ENCODE data around the gene TEC. TPM values are rescaled to one million over a fixed set of nuclear protein-coding genes. Genes with fewer than 3 reads are reported as not detected.
A peak's percentile ranks its signal among the peaks of the same experiment; 100 is the strongest.

The TEC gene
- total RNA-seq, 1 donor from 2014 or later, result 0.35 TPM

GRCh38 chr4:48153791-48154550 is 115.7 kb downstream of the TEC start:
- no peaks in the 10 kb centered on the region for H3K27me3 Mint-ChIP-seq (ENCODE audit: low read depth)
- H3K4me3 Mint-ChIP-seq (ENCODE audit: unreplicated experiment), result no peak overlapping the region
- no peak for TF ChIP-seq CTCF (IDR thresholded peaks at IDR 0.05)
- H3K27ac Mint-ChIP-seq (ENCODE audit: unreplicated experiment), result no peak overlapping the region
- peaks cover 2% of the 10 kb centered on the region for H3K36me3 Mint-ChIP-seq (ENCODE audit: low read depth)
- peaks cover 16% of the 10 kb centered on the region for H3K9me3 Mint-ChIP-seq (ENCODE audit: low read depth)
- no peak for DNase-seq (ENCODE audit: low spot score)
- H3K4me1 Mint-ChIP-seq (ENCODE audit: low read depth), result peaks cover 11% of the 10 kb centered on the region

- Mint-ChIP-seq H3K4me3 (ENCODE audit: unreplicated experiment) (no peak overlapping the region), H3K4me1 (ENCODE audit: low read depth) (peaks cover 11% of the 10 kb centered on the region), H3K27me3 (ENCODE audit: low read depth) (no peaks in the 10 kb centered on the region), H3K27ac (ENCODE audit: unreplicated experiment) (no peak overlapping the region), H3K36me3 (ENCODE audit: low read depth) (peaks cover 2% of the 10 kb centered on the region), H3K9me3 (ENCODE audit: low read depth) (peaks cover 16% of the 10 kb centered on the region)
- no peak for DNase-seq (ENCODE audit: low spot score)
- TF ChIP-seq CTCF (IDR thresholded peaks at IDR 0.05), result no peak
These were observed 117.4 kb downstream of the TEC start for GRCh38 chr4:48152259-48152658.

- Mint-ChIP-seq H3K27ac (ENCODE audit: unreplicated experiment) (peak overlapping the region; percentile 32), H3K4me3 (ENCODE audit: unreplicated experiment) (no peak overlapping the region), H3K36me3 (ENCODE audit: low read depth) (peaks cover 2% of the 10 kb centered on the region), H3K4me1 (ENCODE audit: low read depth) (peaks cover 11% of the 10 kb centered on the region), H3K27me3 (ENCODE audit: low read depth) (peaks cover 12% of the 10 kb centered on the region), H3K9me3 (ENCODE audit: low read depth) (peaks cover 9% of the 10 kb centered on the region)
- no peak for TF ChIP-seq CTCF (IDR thresholded peaks at IDR 0.05)
- no peak for DNase-seq (ENCODE audit: low spot score)
These were observed 119.7 kb downstream of the TEC start for GRCh38 chr4:48149827-48150370.

- no peak for DNase-seq (ENCODE audit: low spot score)
- Mint-ChIP-seq H3K27me3 (ENCODE audit: low read depth) (peaks cover 26% of the 10 kb centered on the region), H3K4me1 (ENCODE audit: low read depth) (peaks cover 11% of the 10 kb centered on the region), H3K27ac (ENCODE audit: unreplicated experiment) (no peak overlapping the region), H3K9me3 (ENCODE audit: low read depth) (no peaks in the 10 kb centered on the region), H3K4me3 (ENCODE audit: unreplicated experiment) (no peak overlapping the region), H3K36me3 (ENCODE audit: low read depth) (no peaks in the 10 kb centered on the region)
- no peak for TF ChIP-seq CTCF (IDR thresholded peaks at IDR 0.05)
These were observed 122.0 kb downstream of the TEC start for GRCh38 chr4:48147621-48148020.

- DNase-seq (ENCODE audit: low spot score), result no peak
- H3K27ac Mint-ChIP-seq (ENCODE audit: unreplicated experiment), result no peak overlapping the region
These were observed 128.6 kb downstream of the TEC start for GRCh38 chr4:48141048-48141447.

More at GRCh38 chr4:48141048-48141447, 128.6 kb downstream of the TEC start:
- H3K9me3 Mint-ChIP-seq (ENCODE audit: low read depth), result no peaks in the 10 kb centered on the region
- TF ChIP-seq CTCF (IDR thresholded peaks at IDR 0.05), result peak; percentile 89
- H3K4me1 Mint-ChIP-seq (ENCODE audit: low read depth), result peaks cover 12% of the 10 kb centered on the region
- H3K4me3 Mint-ChIP-seq (ENCODE audit: unreplicated experiment), result no peak overlapping the region
- H3K27me3 Mint-ChIP-seq (ENCODE audit: low read depth), result peaks cover 20% of the 10 kb centered on the region
- no peaks in the 10 kb centered on the region for H3K36me3 Mint-ChIP-seq (ENCODE audit: low read depth)
